CD8-positive, alpha-beta memory T cell (primary cell): Measurements from ENCODE around the gene CFAP210. TPM values are rescaled to one million over a fixed set of nuclear protein-coding genes. Genes with fewer than 3 reads are reported as not detected.
"Not testable (repeated sequence)": the region's sequence is repeated elsewhere in the genome, so short reads cannot be mapped to it uniquely, and the experiment has no call there.

Experiments used
- CTCF ChIA-PET: fragments of 350-600 bp; sonication (Branson Sonifier 250); formaldehyde crosslinking; loops from one replicate; lab custom pipeline; 2021; ENCODE audit warnings: antibody characterized with exemption; lab: Charles Lee
- POLR2A ChIA-PET: fragments of 350-600 bp; sonication (Branson Sonifier 250); formaldehyde crosslinking; loops from one replicate; lab custom pipeline; 2021; ENCODE audit warnings: antibody characterized with exemption; lab: Charles Lee
- DNase-seq, 5 donors: peaks; one replicate each; pipeline versions ENCODE4 v3.0.0 to v3.0.0-alpha.2; 2020 to 2022; ENCODE audit warnings: mixed read lengths in 1 of 5
- H3K27ac ChIP-seq: one replicate; pipeline ENCODE4 v1.7.0; 2013; ENCODE audit warnings: low read depth, mild to moderate bottlenecking, low read length, moderate library complexity
- H3K27me3 ChIP-seq: 2 replicates; pipeline ENCODE4 v1.7.0; 2013; ENCODE audit warnings: low read length, mild to moderate bottlenecking; ENCODE audit not compliant: insufficient read depth, poor library complexity, severe bottlenecking
- H3K36me3 ChIP-seq: 2 replicates; pipeline ENCODE4 v1.7.0; 2013; ENCODE audit warnings: mild to moderate bottlenecking, low read length, moderate library complexity; ENCODE audit not compliant: insufficient read depth
- H3K4me1 ChIP-seq: 2 replicates; pipeline ENCODE4 v1.7.0; 2013; ENCODE audit warnings: mild to moderate bottlenecking, low read length, moderate library complexity; ENCODE audit not compliant: insufficient read depth
- H3K4me3 ChIP-seq: 2 replicates; pipeline ENCODE4 v1.7.0; 2013; ENCODE audit warnings: mild to moderate bottlenecking, low read length
- H3K9me3 ChIP-seq: 2 replicates; pipeline ENCODE4 v1.7.0; 2013; ENCODE audit warnings: mild to moderate bottlenecking, low read length
- H3K27ac Mint-ChIP-seq, 8 donors: one replicate each; pipeline ENCODE4 v1.8.0; 2020 to 2021; ENCODE audit warnings: mixed read lengths in 8 of 8, mild to moderate bottlenecking in 6 of 8, inconsistent platforms in 3 of 8, moderate library complexity in 3 of 8
- H3K27me3 Mint-ChIP-seq, 2 donors: one replicate each; pipeline ENCODE4 v1.8.0; 2020 to 2021; ENCODE audit warnings: mixed read lengths in 2 of 2, mild to moderate bottlenecking in 1 of 2, moderate library complexity in 1 of 2
- H3K36me3 Mint-ChIP-seq, 3 donors: one replicate each; pipeline ENCODE4 v1.8.0; 2020 to 2021; ENCODE audit warnings: mixed read lengths in 3 of 3, inconsistent platforms in 1 of 3, mild to moderate bottlenecking in 1 of 3
- H3K4me1 Mint-ChIP-seq, 3 donors: one replicate each; pipeline ENCODE4 v1.8.0; 2020 to 2021; ENCODE audit warnings: mixed read lengths in 3 of 3, inconsistent platforms in 1 of 3, mild to moderate bottlenecking in 1 of 3
- H3K4me3 Mint-ChIP-seq, 7 donors: one replicate each; pipeline ENCODE4 v1.8.0; 2020 to 2021; ENCODE audit warnings: mixed read lengths in 7 of 7, mild to moderate bottlenecking in 6 of 7, moderate library complexity in 4 of 7, inconsistent platforms in 2 of 7
- H3K9me3 Mint-ChIP-seq, 5 donors: one replicate each; pipeline ENCODE4 v1.8.0; 2020 to 2022; ENCODE audit warnings: mixed read lengths in 5 of 5, mild to moderate bottlenecking in 3 of 5, moderate library complexity in 2 of 5, inconsistent platforms in 1 of 5
- polyA plus RNA-seq: library from polyadenylated mRNA; unstranded; fragments of 300-500 nt; fragmentation: Illumina TruSeq; gene quantifications from one replicate; pipeline ENCODE4 v1.2.3, GENCODE V29; 2021
- total RNA-seq, 2 experiments: library from RNA; stranded (reverse); gene quantifications; one replicate each; pipeline ENCODE4 v1.2.3, GENCODE V29; 2021

The CFAP210 gene
- total and polyA plus RNA-seq, 3 experiments from 2014 or later, result 0.57 TPM; not detected in 2

- CTCF ChIA-PET, result no interaction called here
- peaks cover 0 to 6% (median 0%) of the 10 kb centered on the region in 3 donors for H3K36me3 Mint-ChIP-seq
These were observed 15.8 kb upstream of the CFAP210 start for GRCh38 chr2:169709981-169710380.

DNA sequence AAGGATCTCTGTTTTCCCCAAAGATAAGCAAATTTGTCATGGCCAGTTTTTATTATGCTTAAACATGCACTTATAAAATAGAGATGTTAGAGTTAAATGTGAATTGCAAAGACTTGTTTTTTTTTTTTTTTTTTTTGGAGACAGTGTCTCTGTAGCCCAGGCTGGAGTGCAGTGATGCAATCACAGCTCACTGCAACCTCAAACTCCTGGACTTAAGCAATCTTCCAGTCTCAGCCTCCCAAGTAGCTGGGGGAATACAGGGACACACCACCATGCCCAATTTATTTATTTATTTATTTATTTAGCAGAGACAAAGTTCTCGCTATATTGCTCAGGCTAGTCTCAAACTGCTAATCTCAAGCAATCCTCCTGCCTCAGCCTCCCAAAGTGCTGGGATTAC lies 15.1 kb upstream of the CFAP210 start:
- H3K27me3 ChIP-seq, result no peaks in the 10 kb centered on the region
- CTCF ChIA-PET, result no interaction called here
- no peaks in the 10 kb centered on the region for H3K4me1 ChIP-seq
- Mint-ChIP-seq H3K9me3 (no peaks in the 10 kb centered on the region), H3K4me1 (no peaks in the 10 kb centered on the region), H3K27ac (no peak overlapping the region), H3K27me3 (no peaks in the 10 kb centered on the region), H3K4me3 (no peak overlapping the region), H3K36me3 (peaks cover 0 to 6% (median 0%) of the 10 kb centered on the region in 3 donors)
- DNase-seq, result no peak
- no peak overlapping the region for H3K4me3 ChIP-seq
- H3K9me3 ChIP-seq, result no peaks in the 10 kb centered on the region
- POLR2A ChIA-PET, result no interaction called here
- no peaks in the 10 kb centered on the region for H3K36me3 ChIP-seq
- H3K27ac ChIP-seq, result no peak overlapping the region

More at GRCh38 chr2:169709981-169710380, 15.8 kb upstream of the CFAP210 start:
- no peaks in the 10 kb centered on the region for H3K27me3 ChIP-seq
- no peak for DNase-seq
- H3K4me1 ChIP-seq, result no peaks in the 10 kb centered on the region
- no peaks in the 10 kb centered on the region for H3K9me3 ChIP-seq
- no peak overlapping the region for H3K4me3 Mint-ChIP-seq
- H3K27ac ChIP-seq, result no peak overlapping the region
- no peak overlapping the region for H3K27ac Mint-ChIP-seq
- H3K4me3 ChIP-seq, result no peak overlapping the region
- no peaks in the 10 kb centered on the region for H3K4me1 Mint-ChIP-seq
- no peaks in the 10 kb centered on the region for H3K27me3 Mint-ChIP-seq
- H3K9me3 Mint-ChIP-seq, result no peaks in the 10 kb centered on the region
- H3K36me3 ChIP-seq, result no peaks in the 10 kb centered on the region
- POLR2A ChIA-PET, result no interaction called here

- Mint-ChIP-seq H3K36me3 (peaks cover 0 to 6% (median under 1%) of the 10 kb centered on the region in 3 donors), H3K4me1 (no peaks in the 10 kb centered on the region), H3K27me3 (no peaks in the 10 kb centered on the region), H3K27ac (no peak overlapping the region), H3K9me3 (no peaks in the 10 kb centered on the region), H3K4me3 (no peak overlapping the region)
- ChIA-PET POLR2A (no interaction called here), CTCF (no interaction called here)
- Histone ChIP-seq H3K9me3 (no peaks in the 10 kb centered on the region), H3K4me3 (no peak overlapping the region), H3K36me3 (no peaks in the 10 kb centered on the region), H3K4me1 (no peaks in the 10 kb centered on the region), H3K27ac (no peak overlapping the region), H3K27me3 (no peaks in the 10 kb centered on the region)
- DNase-seq, result no peak
These were observed 13.4 kb upstream of the CFAP210 start for GRCh38 chr2:169707626-169708025.

- POLR2A ChIA-PET, result no interaction called here
These were observed 11.7 kb upstream of the CFAP210 start for GRCh38 chr2:169705927-169706326.

DNA sequence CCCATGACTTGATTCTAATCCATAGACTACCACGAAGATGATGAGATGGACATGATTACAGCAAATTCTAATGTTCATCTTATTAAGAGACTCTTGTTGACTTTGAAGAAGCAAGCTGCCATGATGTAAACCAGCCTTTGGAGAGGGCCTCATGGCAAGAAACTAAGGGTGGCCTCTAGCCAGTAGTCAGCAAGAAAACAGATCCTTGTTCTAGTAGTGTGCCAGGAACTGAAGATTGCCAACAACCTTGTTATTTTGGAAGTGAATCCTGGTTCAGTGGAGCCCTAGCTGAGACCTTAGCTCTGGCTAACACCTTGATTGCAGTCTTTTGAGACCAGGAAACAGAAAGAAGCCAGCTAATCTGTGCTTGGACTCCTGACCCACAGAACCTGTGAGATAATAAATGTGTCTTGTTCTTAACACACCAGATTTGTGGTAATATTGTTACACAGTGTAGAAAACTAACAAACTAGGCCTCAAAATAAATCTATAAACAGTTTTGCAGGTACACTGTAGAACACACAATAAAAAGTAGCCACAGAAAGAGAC lies 10.0 kb upstream of the CFAP210 start:
- Histone ChIP-seq H3K27me3 (no peaks in the 10 kb centered on the region), H3K9me3 (no peaks in the 10 kb centered on the region), H3K4me3 (no peak overlapping the region), H3K27ac (no peak overlapping the region), H3K36me3 (no peaks in the 10 kb centered on the region), H3K4me1 (no peaks in the 10 kb centered on the region)
- ChIA-PET CTCF (interaction anchor here (1.0 kb wide), 1 partner anchor 28 kb away, joined by 4 read pairs; no protein-coding TSS in a partner anchor), POLR2A (interaction anchor here (0.9 kb wide), 1 partner anchor 10 kb away, joined by 3 read pairs; the partner anchor contains the start of genes CFAP210 and PHOSPHO2)
- Mint-ChIP-seq H3K27ac (no peak overlapping the region), H3K9me3 (no peaks in the 10 kb centered on the region), H3K4me1 (no peaks in the 10 kb centered on the region), H3K27me3 (no peaks in the 10 kb centered on the region), H3K4me3 (no peak overlapping the region), H3K36me3 (peaks cover 5 to 30% (median 6%) of the 10 kb centered on the region in 3 donors)
- no peak for DNase-seq

More at GRCh38 chr2:169705927-169706326, 11.7 kb upstream of the CFAP210 start:
- Histone ChIP-seq H3K4me1 (no peaks in the 10 kb centered on the region), H3K27me3 (no peaks in the 10 kb centered on the region), H3K4me3 (no peak overlapping the region), H3K36me3 (no peaks in the 10 kb centered on the region), H3K27ac (no peak overlapping the region), H3K9me3 (no peaks in the 10 kb centered on the region)
- Mint-ChIP-seq H3K27ac (no peak overlapping the region), H3K36me3 (peaks cover 3 to 17% (median 5%) of the 10 kb centered on the region in 3 donors), H3K9me3 (no peaks in the 10 kb centered on the region), H3K4me1 (no peaks in the 10 kb centered on the region), H3K4me3 (no peak overlapping the region), H3K27me3 (no peaks in the 10 kb centered on the region)
- DNase-seq, result no peak
- CTCF ChIA-PET, result interaction anchor here (1.2 kb wide), 1 partner anchor 13 kb away, joined by 4 read pairs; no protein-coding TSS in a partner anchor

- Histone ChIP-seq H3K36me3 (no peaks in the 10 kb centered on the region), H3K9me3 (no peaks in the 10 kb centered on the region), H3K27ac (no peak overlapping the region), H3K27me3 (no peaks in the 10 kb centered on the region), H3K4me1 (no peaks in the 10 kb centered on the region), H3K4me3 (no peak overlapping the region)
- ChIA-PET POLR2A (interaction anchor here (0.9 kb wide), 1 partner anchor 9 kb away, joined by 3 read pairs; the partner anchor contains the start of genes CFAP210 and PHOSPHO2), CTCF (no interaction called here)
- Mint-ChIP-seq H3K4me1 (peaks cover 0 to 2% (median 0%) of the 10 kb centered on the region in 3 donors), H3K27me3 (no peaks in the 10 kb centered on the region), H3K4me3 (no peak overlapping the region), H3K27ac (no peak overlapping the region), H3K36me3 (peaks cover 5 to 36% (median 11%) of the 10 kb centered on the region in 3 donors), H3K9me3 (no peaks in the 10 kb centered on the region)
- no peak for DNase-seq
These were observed 8.8 kb upstream of the CFAP210 start for GRCh38 chr2:169702996-169703395.

DNA sequence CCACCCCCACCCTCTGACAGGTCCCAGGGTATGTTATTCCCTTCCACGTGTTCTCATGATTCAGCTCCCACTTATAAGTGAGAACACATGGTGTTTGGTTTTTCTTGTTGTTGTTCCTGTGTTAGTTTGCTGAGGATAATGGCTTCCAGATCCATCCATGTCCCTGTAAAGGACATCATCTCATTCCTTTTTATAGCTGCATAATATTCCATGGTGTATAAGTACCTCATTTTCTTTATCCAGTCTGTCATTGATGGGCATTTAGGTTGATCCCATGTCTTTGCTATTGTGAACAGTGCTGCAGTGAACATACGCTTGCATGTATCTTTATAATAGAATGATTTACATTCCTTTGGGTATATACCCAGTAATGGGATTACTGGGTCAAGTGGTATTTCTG lies 5.0 kb upstream of the CFAP210 start:
- DNase-seq, H3K27me3 Mint-ChIP-seq, CTCF ChIA-PET, H3K9me3 ChIP-seq, H3K4me3 Mint-ChIP-seq, H3K27ac ChIP-seq, H3K36me3 ChIP-seq, H3K4me1 ChIP-seq, H3K9me3 Mint-ChIP-seq, H3K4me3 ChIP-seq, H3K27me3 ChIP-seq: not testable (repeated sequence)
- Mint-ChIP-seq H3K36me3 (peaks cover 5 to 50% (median 13%) of the 10 kb centered on the region in 3 donors), H3K4me1 (peaks cover 7 to 18% (median 7%) of the 10 kb centered on the region in 3 donors), H3K27ac (peak overlapping the region in 1 of 8 donors; percentile 51)
- POLR2A ChIA-PET, result interaction anchor here (0.6 kb wide), 1 partner anchor 808 kb away, joined by 3 read pairs; no protein-coding TSS in a partner anchor

DNA sequence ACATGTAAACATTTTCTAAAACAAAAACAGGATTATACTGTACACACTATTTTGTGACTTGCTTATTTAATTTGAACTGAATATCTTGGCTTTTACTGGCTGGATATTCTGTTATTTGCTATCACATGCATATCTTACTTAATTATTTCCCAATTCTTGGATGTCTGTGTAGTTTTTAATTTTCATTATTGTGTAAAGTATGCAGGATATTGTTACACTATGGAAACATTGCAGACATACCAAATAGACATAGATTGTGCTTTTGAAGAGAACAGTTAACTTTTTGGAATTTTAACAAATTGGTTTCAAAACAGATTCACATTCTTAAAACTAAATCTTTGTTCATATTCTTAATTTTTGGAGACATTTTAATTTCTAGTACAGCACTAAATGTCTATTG lies 2.2 kb upstream of the CFAP210 start:
- H3K27me3 Mint-ChIP-seq, result peaks cover 0 to 18% of the 10 kb centered on the region in 2 donors
- H3K4me3 ChIP-seq, result no peak overlapping the region
- CTCF ChIA-PET, result no interaction called here
- POLR2A ChIA-PET, result no interaction called here
- peak overlapping the region in 1 of 8 donors; percentile 45 for H3K27ac Mint-ChIP-seq
- peak overlapping the region in 3 of 7 donors; percentile 5 to 15 (median 14) for H3K4me3 Mint-ChIP-seq
- no peaks in the 10 kb centered on the region for H3K27me3 ChIP-seq
- peaks cover 4 to 5% (median 5%) of the 10 kb centered on the region in 5 donors for H3K9me3 Mint-ChIP-seq
- peaks cover 8% of the 10 kb centered on the region for H3K4me1 ChIP-seq
- H3K36me3 ChIP-seq, result no peaks in the 10 kb centered on the region
- peaks cover 10 to 40% (median 11%) of the 10 kb centered on the region in 3 donors for H3K36me3 Mint-ChIP-seq
- no peaks in the 10 kb centered on the region for H3K9me3 ChIP-seq
- H3K4me1 Mint-ChIP-seq, result peaks cover 15 to 29% (median 16%) of the 10 kb centered on the region in 3 donors
- no peak overlapping the region for H3K27ac ChIP-seq
- no peak for DNase-seq
